Panc1 (cell line): Measurements from ENCODE around the gene PSMA7. TPM values are rescaled to one million over a fixed set of nuclear protein-coding genes. Genes with fewer than 3 reads are reported as not detected.

Experiments used
- ATAC-seq: fragments of 200-7000 bp; cut with Tn5 transposase; 2 replicates; pipeline ENCODE4 v1.9.1; 2020; ENCODE audit warnings: mild to moderate bottlenecking, moderate library complexity
- BruUV-seq: library from RNA; stranded (reverse); fragments of 400-500 nt; replicated peaks from 2 replicates; lab custom pipeline; 2021; lab: Mats Ljungman, UMichigan
- CTCF ChIA-PET: fragments of 300-600 bp; sonication (Branson Sonifier 250); formaldehyde crosslinking; loops from one replicate; lab custom pipeline; 2022; ENCODE audit warnings: antibody characterized with exemption; lab: Charles Lee
- POLR2A ChIA-PET: fragments of 300-600 bp; sonication (Branson Sonifier 250); formaldehyde crosslinking; loops from one replicate; lab custom pipeline; 2022; ENCODE audit warnings: antibody characterized with exemption; lab: Charles Lee
- DNase-seq: peaks from one replicate; pipeline ENCODE4 v3.0.0-alpha.2; 2010; ENCODE audit warnings: low read depth, low spot score
- H3K27ac ChIP-seq: 2 replicates; pipeline ENCODE4 v1.5.1; 2011; ENCODE audit warnings: mild to moderate bottlenecking, low read length, inconsistent platforms
- H3K27me3 ChIP-seq: fragments of 200-500 bp; sonication (Bioruptor generic); 2 replicates; pipeline ENCODE4 v1.6.0; 2014; ENCODE audit warnings: low read length, inconsistent platforms; ENCODE audit not compliant: control insufficient read depth, insufficient read depth
- H3K36me3 ChIP-seq: fragments of 200-500 bp; sonication (Bioruptor generic); 2 replicates; pipeline ENCODE4 v1.5.1; 2014; ENCODE audit warnings: inconsistent platforms, mild to moderate bottlenecking, low read length, moderate library complexity; ENCODE audit not compliant: control insufficient read depth, insufficient read depth
- H3K4me1 ChIP-seq: 2 replicates; pipeline ENCODE4 v1.5.1; 2011; ENCODE audit warnings: inconsistent platforms, mild to moderate bottlenecking, low read length, moderate library complexity; ENCODE audit not compliant: control insufficient read depth, insufficient read depth
- H3K4me3 ChIP-seq, 2 experiments: 2 replicates each; pipeline ENCODE4 v1.5.1; 2011 to 2012; ENCODE audit warnings: low read depth in 2 of 2, low read length in 2 of 2, mild to moderate bottlenecking in 2 of 2, inconsistent platforms in 1 of 2, moderate library complexity in 1 of 2
- H3K9me3 ChIP-seq: fragments of 200-500 bp; sonication (Bioruptor generic); 2 replicates; pipeline ENCODE4 v1.5.1; 2014; ENCODE audit warnings: low read depth, mild to moderate bottlenecking, inconsistent platforms, low read length, moderate library complexity; ENCODE audit not compliant: control insufficient read depth, insufficient read depth
- POLR2AphosphoS5 ChIP-seq: IDR thresholded peaks from 2 replicates; pipeline ENCODE4 v1.6.1; 2012; ENCODE audit warnings: mild to moderate bottlenecking, low read depth, low read length, moderate library complexity
- SIN3A ChIP-seq: IDR thresholded peaks from 2 replicates; pipeline ENCODE4 v1.6.1; 2012; ENCODE audit warnings: low read depth, mild to moderate bottlenecking, low read length, moderate library complexity, borderline replicate concordance; ENCODE audit not compliant: insufficient read depth
- TCF7L2 ChIP-seq: IDR thresholded peaks from 2 replicates; pipeline ENCODE4 v1.6.1; 2011; ENCODE audit warnings: mild to moderate bottlenecking, low read depth, low read length, inconsistent platforms
- in situ Hi-C: cut with HindIII; loops from 2 replicates; pipeline ENCODE4 v1.10.0; 2016; ENCODE audit warnings: low sequenced_read_pairs, low pct_unique_long_range_greater_than_20kb
- intact Hi-C: fragments of 100-400 bp; cut with micrococcal nuclease; formaldehyde crosslinking; loops from one replicate; pipeline ENCODE4 v1.10.0; 2022; ENCODE audit not compliant: unreplicated experiment
- total RNA-seq: library from RNA; stranded (reverse); gene quantifications from one replicate; pipeline ENCODE4 v1.2.1, GENCODE V29; 2021; ENCODE audit not compliant: unreplicated experiment
- TF ChIP-seq, protein P1 (sequence below), 2 experiments: IDR thresholded peaks; 2 replicates each; pipeline ENCODE4 v1.6.1; 2011 to 2012; ENCODE audit warnings: low read depth in 2 of 2, control low read depth in 1 of 2, low read length in 1 of 2, mild to moderate bottlenecking in 1 of 2, moderate library complexity in 1 of 2; ENCODE audit not compliant: insufficient read depth in 1 of 2
- TF ChIP-seq, protein P2 (sequence below): fragments of 450-650 bp; IDR thresholded peaks from 2 replicates; pipeline ENCODE4 v1.5.1; 2017; ENCODE audit warnings: mild to moderate bottlenecking

Gene PSMA7
- total RNA-seq, 1 experiment from 2014 or later, result 402 TPM

DNA sequence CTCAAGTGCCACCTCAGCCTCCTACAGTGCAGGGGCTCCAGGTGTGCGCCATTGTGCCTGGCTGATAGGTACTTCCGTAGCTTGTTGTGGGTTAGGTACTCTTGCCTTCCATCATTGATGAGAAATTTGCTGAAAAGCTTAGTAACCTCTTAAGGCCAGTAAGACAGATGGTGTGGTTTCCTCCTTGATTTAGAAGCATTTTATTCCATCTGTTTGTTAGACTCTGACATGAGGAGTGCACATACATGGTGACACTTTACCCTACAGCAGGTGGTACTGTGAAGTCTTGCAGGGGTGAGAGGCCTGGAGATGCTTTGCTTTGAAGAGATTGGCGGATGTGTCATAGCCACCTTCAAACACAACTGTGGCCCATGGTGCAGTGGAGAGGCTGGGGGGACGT is 24.9 kb upstream of the PSMA7 start:
- TSS peak; percentile 70 for BruUV-seq

DNA sequence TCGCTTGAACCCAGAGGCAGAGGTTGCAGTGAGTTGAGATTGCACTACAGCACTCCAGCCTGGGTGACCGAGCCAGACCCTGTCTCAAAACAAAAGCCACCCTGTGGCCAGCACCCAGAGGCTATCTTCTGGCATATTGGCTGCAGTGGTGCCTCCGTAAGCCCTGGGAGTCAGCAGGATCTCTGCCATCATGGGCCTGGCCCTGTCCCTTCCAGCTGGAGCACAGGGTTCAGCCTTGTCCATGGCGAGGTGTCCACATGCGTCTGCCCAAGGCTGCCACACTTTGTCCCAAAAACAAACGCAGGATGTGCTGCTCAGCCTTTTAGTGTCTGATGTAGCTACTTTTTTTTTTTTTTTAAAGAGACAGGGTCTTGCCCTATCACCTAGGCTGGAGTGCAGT is 24.3 kb upstream of the PSMA7 start:
- Histone ChIP-seq H3K9me3 (no peaks in the 10 kb centered on the region), H3K4me1 (no peaks in the 10 kb centered on the region), H3K4me3 (no peak overlapping the region), H3K27ac (no peak overlapping the region), H3K27me3 (no peaks in the 10 kb centered on the region), H3K36me3 (no peaks in the 10 kb centered on the region; the same call in 1 of the 2 replicates)
- TF ChIP-seq, protein P1, sequence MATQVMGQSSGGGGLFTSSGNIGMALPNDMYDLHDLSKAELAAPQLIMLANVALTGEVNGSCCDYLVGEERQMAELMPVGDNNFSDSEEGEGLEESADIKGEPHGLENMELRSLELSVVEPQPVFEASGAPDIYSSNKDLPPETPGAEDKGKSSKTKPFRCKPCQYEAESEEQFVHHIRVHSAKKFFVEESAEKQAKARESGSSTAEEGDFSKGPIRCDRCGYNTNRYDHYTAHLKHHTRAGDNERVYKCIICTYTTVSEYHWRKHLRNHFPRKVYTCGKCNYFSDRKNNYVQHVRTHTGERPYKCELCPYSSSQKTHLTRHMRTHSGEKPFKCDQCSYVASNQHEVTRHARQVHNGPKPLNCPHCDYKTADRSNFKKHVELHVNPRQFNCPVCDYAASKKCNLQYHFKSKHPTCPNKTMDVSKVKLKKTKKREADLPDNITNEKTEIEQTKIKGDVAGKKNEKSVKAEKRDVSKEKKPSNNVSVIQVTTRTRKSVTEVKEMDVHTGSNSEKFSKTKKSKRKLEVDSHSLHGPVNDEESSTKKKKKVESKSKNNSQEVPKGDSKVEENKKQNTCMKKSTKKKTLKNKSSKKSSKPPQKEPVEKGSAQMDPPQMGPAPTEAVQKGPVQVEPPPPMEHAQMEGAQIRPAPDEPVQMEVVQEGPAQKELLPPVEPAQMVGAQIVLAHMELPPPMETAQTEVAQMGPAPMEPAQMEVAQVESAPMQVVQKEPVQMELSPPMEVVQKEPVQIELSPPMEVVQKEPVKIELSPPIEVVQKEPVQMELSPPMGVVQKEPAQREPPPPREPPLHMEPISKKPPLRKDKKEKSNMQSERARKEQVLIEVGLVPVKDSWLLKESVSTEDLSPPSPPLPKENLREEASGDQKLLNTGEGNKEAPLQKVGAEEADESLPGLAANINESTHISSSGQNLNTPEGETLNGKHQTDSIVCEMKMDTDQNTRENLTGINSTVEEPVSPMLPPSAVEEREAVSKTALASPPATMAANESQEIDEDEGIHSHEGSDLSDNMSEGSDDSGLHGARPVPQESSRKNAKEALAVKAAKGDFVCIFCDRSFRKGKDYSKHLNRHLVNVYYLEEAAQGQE (IDR thresholded peaks at IDR 0.05; ENCODE audit: insufficient read depth in 1 of 2, low read depth in 2 of 2, low read length in 1 of 2), result no peak
- TF ChIP-seq POLR2AphosphoS5 (no peak), TCF7L2 (no peak), SIN3A (no peak)
- TF ChIP-seq, protein P2, sequence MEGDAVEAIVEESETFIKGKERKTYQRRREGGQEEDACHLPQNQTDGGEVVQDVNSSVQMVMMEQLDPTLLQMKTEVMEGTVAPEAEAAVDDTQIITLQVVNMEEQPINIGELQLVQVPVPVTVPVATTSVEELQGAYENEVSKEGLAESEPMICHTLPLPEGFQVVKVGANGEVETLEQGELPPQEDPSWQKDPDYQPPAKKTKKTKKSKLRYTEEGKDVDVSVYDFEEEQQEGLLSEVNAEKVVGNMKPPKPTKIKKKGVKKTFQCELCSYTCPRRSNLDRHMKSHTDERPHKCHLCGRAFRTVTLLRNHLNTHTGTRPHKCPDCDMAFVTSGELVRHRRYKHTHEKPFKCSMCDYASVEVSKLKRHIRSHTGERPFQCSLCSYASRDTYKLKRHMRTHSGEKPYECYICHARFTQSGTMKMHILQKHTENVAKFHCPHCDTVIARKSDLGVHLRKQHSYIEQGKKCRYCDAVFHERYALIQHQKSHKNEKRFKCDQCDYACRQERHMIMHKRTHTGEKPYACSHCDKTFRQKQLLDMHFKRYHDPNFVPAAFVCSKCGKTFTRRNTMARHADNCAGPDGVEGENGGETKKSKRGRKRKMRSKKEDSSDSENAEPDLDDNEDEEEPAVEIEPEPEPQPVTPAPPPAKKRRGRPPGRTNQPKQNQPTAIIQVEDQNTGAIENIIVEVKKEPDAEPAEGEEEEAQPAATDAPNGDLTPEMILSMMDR, result no peak
- ATAC-seq (no peak), DNase-seq (no peak)
- BruUV-seq, result no TSS peak
- in situ Hi-C loops (no loop called here), intact Hi-C loops (no loop called here)
- POLR2A ChIA-PET, result interaction anchor here (0.6 kb wide), 1 partner anchor 22 kb away, joined by 8 read pairs; no protein-coding TSS in a partner anchor
- CTCF ChIA-PET, result interaction anchor here (0.7 kb wide), 1 partner anchor 35 kb away, joined by 5 read pairs; no protein-coding TSS in a partner anchor

More for the DNA sequence above, 24.9 kb upstream of the PSMA7 start:
- POLR2A ChIA-PET, result no interaction called here
- H3K27me3 ChIP-seq, result no peaks in the 10 kb centered on the region
- no peaks in the 10 kb centered on the region; the same call in 1 of the 2 replicates for H3K36me3 ChIP-seq
- no peak for DNase-seq
- in situ Hi-C loops, result no loop called here
- no peak overlapping the region for H3K27ac ChIP-seq
- intact Hi-C loops, result no loop called here
- H3K9me3 ChIP-seq, result no peaks in the 10 kb centered on the region
- no peak for ATAC-seq
- no peak overlapping the region for H3K4me3 ChIP-seq
- CTCF ChIA-PET, result interaction anchor here (0.7 kb wide), 1 partner anchor 36 kb away, joined by 5 read pairs; no protein-coding TSS in a partner anchor
- no peaks in the 10 kb centered on the region for H3K4me1 ChIP-seq
- TF ChIP-seq, protein P2, result no peak
- TF ChIP-seq TCF7L2 (no peak), SIN3A (no peak), POLR2AphosphoS5 (no peak)
- TF ChIP-seq, protein P1 (IDR thresholded peaks at IDR 0.05; ENCODE audit: insufficient read depth in 1 of 2, low read depth in 2 of 2, low read length in 1 of 2), result no peak
